GM21619 (cell line): ENCODE measurements around the gene CAMK2N2.

ENCODE experiments used
- ATAC-seq: cut with Tn5 transposase; IDR thresholded peaks from one replicate; pipeline ENCODE4 v1.9.1; 2021; ENCODE audit not compliant: unreplicated experiment

CAMK2N2 gene

DNA sequence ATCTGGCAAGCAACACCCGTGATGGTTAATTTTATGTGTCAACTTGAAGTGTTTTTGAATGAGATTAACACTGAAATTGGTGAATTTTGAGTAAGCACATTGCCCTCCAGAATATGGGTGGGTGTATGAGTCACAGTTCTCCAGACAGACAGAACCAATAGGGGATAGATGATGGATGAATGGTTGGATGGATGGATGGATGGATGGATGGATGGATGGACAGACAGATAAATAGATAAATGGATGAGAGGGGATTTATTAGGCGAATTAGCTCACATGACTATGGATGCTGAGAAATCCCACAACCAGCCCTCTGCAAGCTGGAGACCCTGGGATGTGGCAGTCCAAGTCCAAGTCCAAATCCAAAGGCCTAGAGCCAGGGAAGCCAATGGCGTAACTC, 37.4 kb downstream of the CAMK2N2 start:
- ATAC-seq: no peak

- ATAC-seq: no peak
These were observed 38.8 kb downstream of the CAMK2N2 start for GRCh38 chr3:184222521-184222920.

DNA sequence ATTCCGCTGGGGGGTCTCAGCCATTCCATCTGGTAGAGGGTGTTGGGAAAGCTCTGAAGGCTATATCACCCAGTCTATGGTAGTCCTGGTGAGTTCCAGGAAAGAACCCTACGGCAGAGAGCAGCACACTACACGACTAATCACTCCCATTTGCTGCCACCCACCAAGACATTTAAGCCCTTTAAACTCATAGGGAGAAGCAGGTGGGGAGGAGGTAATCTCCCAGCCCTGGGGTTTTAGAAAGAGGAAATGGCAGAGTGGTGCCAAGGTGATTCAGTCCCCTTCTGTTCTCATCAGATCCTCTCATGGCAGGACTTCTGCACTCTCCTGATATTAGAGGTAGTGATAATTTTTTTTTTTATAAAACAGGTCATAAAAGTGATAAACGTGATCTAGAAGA, 42.5 kb downstream of the CAMK2N2 start:
- ATAC-seq: no peak

DNA sequence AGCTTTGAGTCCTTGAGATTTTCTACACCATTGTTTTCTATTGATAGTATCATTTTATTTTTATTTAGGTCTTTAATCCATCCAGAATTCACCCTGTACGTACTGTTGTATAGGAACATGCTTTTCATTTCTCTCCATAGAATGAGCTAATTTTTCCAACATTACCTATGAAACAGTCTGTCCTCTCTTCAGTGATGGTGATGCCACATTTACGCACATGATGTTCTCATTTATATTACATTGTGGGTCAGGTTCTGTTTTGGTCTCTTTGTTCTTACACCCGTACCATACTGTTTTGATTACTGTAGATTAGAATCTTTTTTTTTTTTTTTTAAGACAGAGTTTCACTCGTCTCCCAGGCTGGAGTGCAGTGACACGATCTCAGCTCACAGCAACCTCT, 49.6 kb downstream of the CAMK2N2 start:
- no peak for ATAC-seq

- ATAC-seq: no peak
These were observed 50.1 kb downstream of the CAMK2N2 start for GRCh38 chr3:184211297-184211696.
